HFFc6 (cell line): Measurements from ENCODE around the gene COQ8B. TPM values are rescaled to one million over a fixed set of nuclear protein-coding genes. Genes with fewer than 3 reads are reported as not detected.

Experiments
- DNase-seq: peaks from one replicate; pipeline ENCODE4 v3.0.0-alpha.2; 2018
- H3K27ac Mint-ChIP-seq: 2 replicates; pipeline ENCODE4 v1.8.0; 2020; ENCODE audit warnings: mild to moderate bottlenecking, mixed read lengths
- H3K27me3 Mint-ChIP-seq: 2 replicates; pipeline ENCODE4 v1.8.0; 2021; ENCODE audit warnings: mild to moderate bottlenecking, moderate library complexity, mixed read lengths; ENCODE audit not compliant: insufficient read depth
- H3K36me3 Mint-ChIP-seq: 2 replicates; pipeline ENCODE4 v1.8.0; 2021; ENCODE audit warnings: low read depth, mixed read lengths
- H3K4me1 Mint-ChIP-seq: 2 replicates; pipeline ENCODE4 v1.8.0; 2020; ENCODE audit warnings: low read depth, mixed read lengths
- H3K4me3 Mint-ChIP-seq: 2 replicates; pipeline ENCODE4 v1.8.0; 2020; ENCODE audit warnings: mild to moderate bottlenecking, moderate library complexity, mixed read lengths
- H3K9me3 Mint-ChIP-seq: 2 replicates; pipeline ENCODE4 v1.8.0; 2020; ENCODE audit warnings: mild to moderate bottlenecking, mixed read lengths
- total RNA-seq, 6 experiments: library from RNA; stranded (reverse); fragmentation: NEBNext Ultra II Directional; extraction: Animal tissue kit (Norgen Biotek cat#: 25700); gene quantifications; 2 replicates in 1 of 6; 3 replicates in 5 of 6; pipeline ENCODE4 v1.2.3, GENCODE V29; 2021
- TF ChIP-seq, protein P1 (sequence below): fragments of 200-600 bp; sonication (generic); IDR thresholded peaks from 2 replicates; pipeline ENCODE4 v1.5.0; 2021; ENCODE audit warnings: antibody characterized with exemption, mild to moderate bottlenecking

The COQ8B gene
- total RNA-seq, 6 experiments from 2014 or later: 19.8 to 28.6 (median 23.6) TPM

GRCh38 chr19:40719414-40719894 is 2.8 kb upstream of the COQ8B start:
- H3K9me3 Mint-ChIP-seq: no peaks in the 10 kb centered on the region
- no peak for DNase-seq
- H3K27ac Mint-ChIP-seq: peak overlapping the region; percentile 94
- H3K4me1 Mint-ChIP-seq: peaks cover 67% of the 10 kb centered on the region
- peaks cover 26% of the 10 kb centered on the region; the same call in 1 of the 2 replicates for H3K36me3 Mint-ChIP-seq
- peaks cover 5% of the 10 kb centered on the region for H3K27me3 Mint-ChIP-seq
- TF ChIP-seq, protein P1, sequence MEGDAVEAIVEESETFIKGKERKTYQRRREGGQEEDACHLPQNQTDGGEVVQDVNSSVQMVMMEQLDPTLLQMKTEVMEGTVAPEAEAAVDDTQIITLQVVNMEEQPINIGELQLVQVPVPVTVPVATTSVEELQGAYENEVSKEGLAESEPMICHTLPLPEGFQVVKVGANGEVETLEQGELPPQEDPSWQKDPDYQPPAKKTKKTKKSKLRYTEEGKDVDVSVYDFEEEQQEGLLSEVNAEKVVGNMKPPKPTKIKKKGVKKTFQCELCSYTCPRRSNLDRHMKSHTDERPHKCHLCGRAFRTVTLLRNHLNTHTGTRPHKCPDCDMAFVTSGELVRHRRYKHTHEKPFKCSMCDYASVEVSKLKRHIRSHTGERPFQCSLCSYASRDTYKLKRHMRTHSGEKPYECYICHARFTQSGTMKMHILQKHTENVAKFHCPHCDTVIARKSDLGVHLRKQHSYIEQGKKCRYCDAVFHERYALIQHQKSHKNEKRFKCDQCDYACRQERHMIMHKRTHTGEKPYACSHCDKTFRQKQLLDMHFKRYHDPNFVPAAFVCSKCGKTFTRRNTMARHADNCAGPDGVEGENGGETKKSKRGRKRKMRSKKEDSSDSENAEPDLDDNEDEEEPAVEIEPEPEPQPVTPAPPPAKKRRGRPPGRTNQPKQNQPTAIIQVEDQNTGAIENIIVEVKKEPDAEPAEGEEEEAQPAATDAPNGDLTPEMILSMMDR: no peak
- H3K4me3 Mint-ChIP-seq: peak overlapping the region; percentile 97

DNA sequence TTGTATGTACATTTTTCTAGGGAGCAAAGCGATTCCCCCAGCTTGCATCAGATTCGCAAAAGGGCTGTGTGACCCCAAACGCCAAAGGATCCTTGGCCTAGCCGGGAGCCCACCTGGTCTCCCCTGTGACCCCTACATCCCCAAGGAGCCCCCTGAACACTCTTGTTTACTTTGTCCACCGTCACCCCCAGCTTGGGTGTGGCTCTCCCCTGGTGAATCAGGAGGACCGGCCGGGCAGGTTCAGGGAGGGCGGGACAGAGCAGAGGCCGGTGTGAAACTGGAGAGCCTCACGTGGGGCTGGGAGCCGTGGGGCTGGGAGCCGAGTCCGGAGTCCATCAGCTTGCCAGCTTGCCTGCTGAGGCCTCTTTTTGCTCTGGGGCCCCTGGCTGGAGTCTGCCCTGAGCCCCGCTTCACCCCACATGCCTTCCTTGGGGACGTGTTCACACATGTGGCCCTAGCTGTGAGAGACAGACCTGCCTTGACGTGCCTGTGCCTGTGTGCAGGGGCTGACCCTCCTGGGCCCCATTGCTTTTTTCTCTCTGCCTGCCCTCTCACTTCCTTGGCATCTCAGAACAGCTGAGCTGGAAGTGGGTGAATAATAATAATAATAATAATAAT is 2.2 kb upstream of the COQ8B start:
- peak; percentile 49 for DNase-seq

GRCh38 chr19:40717880-40718773 is 1.4 kb upstream of the COQ8B start:
- Mint-ChIP-seq H3K36me3 (peaks cover 17% of the 10 kb centered on the region; the same call in 1 of the 2 replicates), H3K4me1 (peaks cover 68% of the 10 kb centered on the region), H3K27me3 (peaks cover 3% of the 10 kb centered on the region), H3K9me3 (no peaks in the 10 kb centered on the region), H3K4me3 (peak overlapping the region; percentile 97), H3K27ac (peak overlapping the region; percentile 94)
- TF ChIP-seq, protein P1: no peak
- DNase-seq: no peak

More for the DNA sequence above, 2.2 kb upstream of the COQ8B start:
- TF ChIP-seq, protein P1: no peak
- H3K4me1 Mint-ChIP-seq: peaks cover 72% of the 10 kb centered on the region
- peak overlapping the region; percentile 97 for H3K4me3 Mint-ChIP-seq
- H3K27ac Mint-ChIP-seq: peak overlapping the region; percentile 94
- H3K27me3 Mint-ChIP-seq: peaks cover 5% of the 10 kb centered on the region
- peaks cover 25% of the 10 kb centered on the region; the same call in 1 of the 2 replicates for H3K36me3 Mint-ChIP-seq
- no peaks in the 10 kb centered on the region for H3K9me3 Mint-ChIP-seq

GRCh38 chr19:40717325-40717879 is 716 bp upstream of the COQ8B start:
- DNase-seq: peak; percentile 51
- Mint-ChIP-seq H3K27me3 (peaks cover 3% of the 10 kb centered on the region), H3K4me3 (peak overlapping the region; percentile 97), H3K9me3 (no peaks in the 10 kb centered on the region), H3K36me3 (peaks cover 18% of the 10 kb centered on the region), H3K4me1 (peaks cover 64% of the 10 kb centered on the region), H3K27ac (peak overlapping the region; percentile 94)
- TF ChIP-seq, protein P1: no peak

- Mint-ChIP-seq H3K4me1 (peaks cover 50% of the 10 kb centered on the region), H3K9me3 (no peaks in the 10 kb centered on the region), H3K4me3 (peak overlapping the region; percentile 92), H3K36me3 (peaks cover 12% of the 10 kb centered on the region), H3K27ac (peak overlapping the region; percentile 100), H3K27me3 (peaks cover 3% of the 10 kb centered on the region)
- TF ChIP-seq, protein P1: no peak
- peak; percentile 90 for DNase-seq
Measured at GRCh38 chr19:40716031-40716481, 630 bp downstream of the COQ8B start.
